Activated CD4-positive, CD25-positive, alpha-beta regulatory T cell treated with anti-CD3 and anti-CD28 coated beads, Interleukin-2, amount 50 U/mL, for 72 hours (primary cell): ENCODE data around the gene MYO1A.
"Not testable (repeated sequence)": the region's sequence is repeated elsewhere in the genome, so short reads cannot be mapped to it uniquely, and the experiment has no call there.

ENCODE experiments used
- DNase-seq: peaks from one replicate; pipeline ENCODE4 v3.0.0; 2021

Gene MYO1A

DNA sequence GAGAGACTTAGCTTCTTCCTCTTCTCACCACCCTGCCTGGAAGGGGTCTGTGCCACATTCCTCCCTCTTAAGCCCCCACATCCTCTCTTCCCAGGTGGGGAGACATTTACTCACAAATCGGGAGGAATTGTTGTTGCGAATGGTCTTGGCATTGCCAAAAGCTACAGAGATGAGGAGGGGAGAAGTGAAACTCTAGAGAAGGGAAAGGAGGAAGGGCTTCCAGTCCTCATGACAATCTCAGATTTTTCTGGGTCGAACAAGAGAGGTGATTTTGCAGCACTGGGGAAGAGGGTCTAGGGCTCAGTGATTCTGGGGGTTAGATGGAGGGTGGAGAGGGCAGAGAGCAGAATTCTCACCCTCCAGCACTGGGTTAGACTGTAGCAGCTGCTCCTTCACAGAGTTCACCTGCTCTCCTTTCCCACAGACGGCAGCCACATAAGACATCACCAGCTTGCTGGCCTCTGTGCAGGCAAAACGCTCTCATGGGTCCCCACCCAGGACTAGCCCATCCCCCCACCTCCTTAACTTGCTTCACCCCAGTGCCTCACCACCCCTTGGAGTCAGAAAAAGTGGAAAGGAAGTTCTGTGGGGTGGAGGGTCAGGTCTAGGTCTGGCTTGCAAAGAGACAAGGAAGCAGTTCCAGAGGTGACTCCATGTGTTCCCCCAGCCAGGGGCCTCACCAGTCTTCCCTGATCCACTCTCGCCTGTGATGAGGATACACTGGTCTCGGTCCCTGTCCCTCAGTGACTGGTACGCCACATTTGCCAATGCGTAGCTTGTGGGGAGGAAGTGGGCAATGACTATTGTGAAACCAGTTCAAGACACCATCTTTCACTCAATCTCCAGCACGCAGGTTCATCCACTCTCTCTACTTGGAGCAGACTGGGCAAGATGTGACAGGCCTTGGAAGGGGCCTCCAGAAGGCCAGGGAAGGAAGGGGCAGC, 2.7 kb downstream of the MYO1A start:
- peak; percentile 56 for DNase-seq

DNA sequence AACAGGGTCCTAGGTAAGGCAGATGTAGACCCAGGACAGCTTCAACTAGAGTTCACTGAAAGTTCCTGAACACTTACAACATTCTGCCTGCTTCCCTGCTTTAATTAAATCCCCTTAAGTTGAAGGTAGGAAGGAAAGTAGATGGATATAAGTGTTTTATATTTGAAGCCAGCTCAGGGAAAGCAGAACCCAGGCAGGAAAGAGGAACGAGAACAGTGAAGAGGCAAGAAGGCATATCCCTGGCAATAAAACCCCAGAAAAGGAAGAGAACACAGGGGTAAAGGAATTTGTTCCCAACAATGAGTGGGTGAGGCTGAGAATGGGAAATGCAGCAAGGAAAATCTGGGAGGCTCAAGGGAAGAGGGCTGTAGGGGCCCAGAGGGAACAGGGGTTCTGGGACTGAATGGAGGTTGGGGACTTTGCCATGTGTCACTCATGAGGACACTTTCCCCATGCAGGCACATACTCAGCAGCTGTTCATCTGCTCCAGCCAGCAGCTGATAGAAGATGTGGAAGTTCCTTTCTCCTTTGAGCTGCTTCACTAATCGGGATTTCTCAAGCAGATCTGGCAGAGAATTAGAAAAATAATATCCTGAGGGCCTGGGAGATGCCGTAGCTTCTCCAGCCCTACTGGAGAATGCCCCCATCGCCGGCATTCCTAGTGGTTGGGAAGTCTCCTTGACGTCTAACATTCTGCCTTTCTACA, 3.7 kb downstream of the MYO1A start:
- DNase-seq = no peak

DNA sequence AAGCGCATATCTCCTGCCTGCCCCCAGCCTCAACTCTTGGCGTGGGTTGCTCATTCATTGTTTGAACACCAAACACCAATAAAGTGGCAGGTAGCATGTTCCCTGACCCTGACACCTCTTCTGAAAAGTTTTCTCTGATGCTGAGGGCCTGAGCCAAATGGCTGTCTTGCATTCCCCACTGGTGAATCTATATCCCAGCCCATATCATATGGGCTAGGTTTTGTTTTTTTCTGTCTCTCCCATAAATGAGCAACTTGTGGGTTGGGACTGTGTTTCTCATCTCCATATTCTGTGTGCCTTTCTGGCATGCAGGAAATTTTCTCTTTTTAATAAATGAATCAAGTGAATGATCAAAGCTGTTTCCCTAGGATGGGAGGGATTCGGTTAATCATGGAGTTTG, 5.0 kb downstream of the MYO1A start:
- DNase-seq = no peak

GRCh38 chr12:57044468-57044867, 5.5 kb downstream of the MYO1A start:
- no peak for DNase-seq

- no peak for DNase-seq
Measured at GRCh38 chr12:57042695-57043094, 7.2 kb downstream of the MYO1A start.

GRCh38 chr12:57040750-57041149, 9.2 kb downstream of the MYO1A start:
- DNase-seq = no peak

DNA sequence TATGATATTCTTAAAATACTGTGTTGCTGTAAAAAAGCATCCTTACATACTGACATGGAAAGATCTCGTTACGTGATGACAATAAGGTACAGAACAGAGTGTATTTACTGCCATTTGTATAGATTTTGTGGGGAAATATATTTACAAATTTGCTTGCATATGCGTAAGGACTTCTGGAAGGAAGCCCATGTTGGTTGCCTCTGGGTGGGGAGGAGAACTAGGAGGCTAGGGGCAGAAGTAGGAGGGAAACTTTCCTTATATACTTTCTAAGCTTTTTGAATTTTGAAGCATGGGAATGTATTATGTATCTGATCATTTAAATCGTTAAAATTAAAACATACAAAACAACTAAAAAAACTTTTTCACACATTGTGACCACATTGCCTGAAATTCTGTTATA, 9.7 kb downstream of the MYO1A start:
- DNase-seq = no peak

DNA sequence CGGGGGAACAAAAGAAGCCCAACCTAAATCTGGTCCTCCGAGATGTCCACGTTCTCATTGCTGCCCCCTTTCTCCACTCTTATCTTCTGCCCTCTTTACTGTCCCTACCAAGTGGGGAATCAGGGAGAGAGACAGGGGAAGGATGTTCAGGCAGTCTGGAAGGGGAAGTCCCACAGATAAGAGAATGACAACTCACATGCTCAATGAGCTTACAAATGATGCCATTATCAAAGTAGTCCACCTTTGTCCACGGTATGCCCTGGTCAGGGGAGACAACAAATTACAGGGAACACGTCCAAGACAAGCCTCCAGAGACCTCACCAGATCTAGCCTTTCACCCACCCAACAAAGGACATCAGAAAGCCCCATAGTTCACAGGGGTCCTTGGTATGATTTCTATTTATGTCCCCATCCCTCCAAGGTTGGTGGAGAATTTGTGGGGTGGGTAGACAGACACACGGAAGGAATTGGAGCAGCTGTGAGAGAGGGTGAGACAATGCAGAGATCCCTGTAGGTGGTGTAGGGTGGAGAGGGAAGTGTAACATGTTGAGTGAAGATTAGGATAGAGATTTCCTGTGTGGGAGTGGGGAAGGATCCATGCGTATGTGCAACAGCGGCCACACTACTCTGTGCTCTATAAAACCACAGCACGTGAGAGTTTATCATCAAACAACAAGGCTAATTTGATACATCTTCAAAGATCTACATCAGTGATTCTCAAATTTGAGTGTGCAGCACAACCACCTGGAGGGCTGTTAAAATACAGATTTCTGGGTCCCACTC, 10.7 kb downstream of the MYO1A start:
- no peak for DNase-seq

DNA sequence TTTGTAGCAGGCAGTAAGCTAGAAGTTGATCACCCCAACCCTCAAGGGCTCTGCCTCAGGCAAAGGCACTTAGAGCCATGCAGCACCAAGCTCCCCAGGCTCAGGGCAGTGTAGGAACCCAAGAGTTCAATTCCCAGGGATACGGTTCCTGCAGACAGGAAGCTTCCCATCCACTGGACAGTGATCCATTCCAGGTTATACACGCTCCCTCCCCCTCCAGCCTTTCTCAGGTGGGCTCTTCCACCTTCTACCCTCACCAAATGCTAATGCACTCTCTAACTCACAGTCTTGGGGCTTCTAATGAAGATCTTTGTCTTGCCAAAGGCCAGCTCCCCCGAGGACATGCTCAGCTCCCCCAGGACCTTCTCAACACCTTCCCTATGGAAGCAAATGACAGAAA, 12.7 kb downstream of the MYO1A start:
- no peak for DNase-seq

DNA sequence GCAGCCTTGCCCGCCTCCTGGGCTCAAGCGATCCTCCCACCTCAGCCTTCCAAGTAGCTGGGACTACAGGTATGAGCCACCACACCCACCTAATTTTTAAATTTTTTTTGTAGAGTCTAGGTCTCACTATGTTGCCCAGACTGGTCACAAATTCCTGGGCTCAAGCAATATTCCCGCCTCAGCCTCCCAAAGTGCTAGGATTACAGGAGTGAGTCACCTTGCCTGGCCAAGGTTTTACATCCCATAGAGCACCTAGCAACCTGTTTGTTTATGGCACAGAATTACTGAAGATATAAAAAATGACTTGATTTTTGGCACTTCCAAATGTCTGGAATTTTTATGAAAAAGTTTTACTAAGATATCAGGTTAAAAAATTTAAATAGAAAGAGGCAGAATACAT, 16.5 kb downstream of the MYO1A start:
- no peak for DNase-seq

DNA sequence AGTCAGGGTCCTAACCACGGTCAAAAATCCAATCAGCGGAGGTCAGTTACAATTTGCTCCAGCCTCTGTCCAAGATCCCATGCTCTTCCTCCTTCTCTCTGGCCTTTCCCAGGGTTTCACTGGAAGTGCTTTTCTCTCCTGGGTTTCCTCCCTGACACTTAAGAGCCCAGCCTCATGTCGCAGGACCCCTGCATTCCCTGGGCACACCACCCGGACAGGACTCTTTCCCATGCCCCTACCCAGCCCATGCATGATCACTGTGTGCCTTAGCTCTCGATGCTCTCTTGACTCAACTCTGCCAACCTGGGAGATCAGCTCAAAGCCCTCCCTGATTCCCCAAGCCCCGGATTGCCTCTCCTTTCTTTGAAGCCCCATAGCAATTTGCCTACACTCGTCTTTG, 18.1 kb downstream of the MYO1A start:
- no peak for DNase-seq

DNA sequence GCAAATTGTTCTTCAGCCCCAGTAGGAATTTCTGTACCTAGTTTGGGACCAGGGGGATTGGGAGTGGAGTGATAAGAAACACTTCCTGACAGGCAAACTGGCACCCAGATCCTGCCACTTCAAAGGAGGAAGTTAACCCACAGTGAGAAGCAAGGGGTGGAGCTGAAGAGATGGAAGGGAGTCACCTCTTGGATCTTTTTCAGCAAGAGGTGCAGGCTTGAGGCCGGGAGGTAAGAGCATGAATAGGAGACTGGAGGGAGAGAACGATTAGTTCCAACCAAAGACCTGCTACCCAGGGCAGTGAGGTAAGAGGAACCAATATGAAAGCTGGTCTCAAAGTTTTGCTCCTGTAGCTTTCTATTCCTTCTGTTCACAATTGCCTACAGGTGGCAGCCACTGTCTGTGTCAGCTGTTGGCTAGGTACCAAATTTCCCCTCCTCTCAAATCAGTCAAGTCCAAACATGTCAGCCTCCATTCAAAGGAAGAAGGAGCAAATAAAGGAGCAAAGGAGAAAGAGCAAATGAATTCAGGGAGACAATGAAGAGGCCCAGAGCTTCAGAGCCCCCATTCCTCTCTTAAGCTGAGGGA, 18.7 kb downstream of the MYO1A start:
- no peak for DNase-seq

DNA sequence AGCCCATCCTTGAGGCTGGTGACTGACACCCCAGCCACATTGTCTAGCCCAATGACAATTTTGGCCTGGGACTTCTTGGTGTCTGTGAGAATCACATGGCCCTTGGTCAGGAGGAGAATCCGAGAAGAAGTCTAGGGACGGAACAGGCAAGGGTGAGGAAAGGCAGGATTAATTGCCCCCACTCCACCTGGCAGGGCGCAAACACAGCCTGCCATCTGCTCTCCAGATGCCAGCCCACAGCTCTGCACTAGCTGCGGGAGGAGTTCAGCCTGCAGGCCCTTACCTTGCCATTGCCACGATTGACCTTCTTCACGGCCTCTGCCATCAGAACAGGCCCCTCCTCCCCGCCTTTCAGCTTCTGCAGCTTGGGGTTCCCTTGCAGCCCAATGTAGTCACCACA, 20.5 kb downstream of the MYO1A start:
- DNase-seq = no peak

GRCh38 chr12:57027805-57028153, 22.1 kb downstream of the MYO1A start:
- no peak for DNase-seq

- no peak for DNase-seq
Measured at GRCh38 chr12:57027011-57027804, 22.7 kb downstream of the MYO1A start.

GRCh38 chr12:57025196-57025595, 24.7 kb downstream of the MYO1A start:
- no peak for DNase-seq

- DNase-seq = not testable (repeated sequence)
Measured at GRCh38 chr12:57022324-57022723, 27.6 kb downstream of the MYO1A start.

DNA sequence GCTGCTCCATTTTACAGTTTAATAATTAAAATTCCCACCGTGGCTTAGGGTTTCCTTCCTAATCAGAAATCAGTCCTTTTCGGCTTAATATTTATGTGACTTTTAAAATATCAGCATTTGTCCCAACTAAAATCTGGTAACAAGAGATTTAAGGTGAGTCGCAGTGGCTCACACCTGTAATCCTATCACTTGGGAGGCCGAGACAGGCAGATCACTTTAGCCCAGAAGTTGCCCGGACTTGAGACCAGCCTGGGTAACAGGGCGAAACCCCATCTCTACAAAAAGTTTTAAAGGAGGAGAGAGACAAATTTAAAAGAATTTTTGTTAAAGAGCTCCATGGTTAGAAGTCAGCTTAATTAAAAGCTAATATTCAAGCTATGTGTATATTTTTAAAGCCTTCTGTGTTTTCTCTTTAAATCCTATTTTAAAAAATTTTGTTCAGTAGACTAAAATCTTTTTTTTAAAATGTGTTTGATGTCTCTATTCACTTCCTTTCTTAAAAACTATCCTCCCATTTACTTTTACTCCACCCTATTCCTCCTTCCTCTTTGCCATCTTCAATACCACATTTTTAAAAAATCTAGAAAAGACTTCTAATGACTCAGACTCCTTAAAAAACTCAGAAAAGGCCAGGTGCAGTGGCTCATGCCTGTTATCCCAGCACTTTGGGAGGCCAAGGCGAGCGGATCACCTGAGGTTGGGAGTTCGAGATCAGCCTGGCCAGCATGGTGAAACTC, 29.8 kb downstream of the MYO1A start:
- DNase-seq = no peak

DNA sequence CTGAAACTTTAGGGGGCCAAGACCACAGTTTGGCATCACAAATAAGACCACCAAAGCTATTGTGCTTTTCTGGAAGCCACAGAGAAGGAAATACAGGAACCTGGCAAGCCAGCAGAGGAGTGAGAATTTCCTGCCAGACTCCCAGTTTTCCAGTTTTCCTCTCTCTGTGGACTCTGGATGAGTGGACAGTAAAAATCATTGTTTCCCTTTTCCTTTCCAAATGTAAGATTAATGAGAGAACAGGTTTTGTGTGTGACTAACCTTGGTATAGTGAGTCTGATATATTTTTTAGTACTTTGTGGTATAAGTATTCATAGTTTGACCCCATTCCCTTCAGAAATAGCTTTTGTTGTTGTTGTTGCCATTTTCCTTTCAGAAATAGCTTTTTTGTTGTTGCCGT, 31.0 kb downstream of the MYO1A start:
- DNase-seq = no peak

- not testable (repeated sequence) for DNase-seq
Measured at GRCh38 chr12:57018353-57018752, 31.6 kb downstream of the MYO1A start.

DNA sequence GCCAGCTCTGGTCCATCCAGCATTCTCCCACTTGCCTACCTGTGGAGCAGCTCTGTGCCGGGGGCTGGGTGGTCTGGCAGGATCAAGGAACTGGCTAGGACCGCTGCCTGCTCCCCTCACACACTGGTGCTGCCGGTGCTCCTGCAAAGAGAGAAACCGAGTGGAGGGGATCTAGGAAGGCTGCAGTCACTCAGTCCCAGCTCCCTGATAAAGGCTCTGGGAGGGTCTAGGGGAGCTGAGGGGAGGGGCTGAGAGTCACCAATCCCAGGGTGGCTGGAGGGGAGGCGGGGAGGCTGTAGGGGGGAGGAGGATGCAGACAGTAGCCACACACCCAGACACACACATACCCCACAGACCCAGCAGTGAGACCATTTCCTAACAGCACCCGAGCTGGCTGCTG, 33.6 kb downstream of the MYO1A start, which contains the start of gene TAC3:
Gene TAC3, minus strand, starts transcription at position 182 of the 400 bp plus-strand sequence. CDS start 732 bp downstream, outside the sequence.
- no peak for DNase-seq
